ENCODE results near the gene ADAM12. TPM values are rescaled to one million over a fixed set of nuclear protein-coding genes. Genes with fewer than 3 reads are reported as not detected.

The ADAM12 gene
- total and polyA plus RNA-seq, 4 donors, result 0.03 to 0.33 (median 0.19) TPM

DNA sequence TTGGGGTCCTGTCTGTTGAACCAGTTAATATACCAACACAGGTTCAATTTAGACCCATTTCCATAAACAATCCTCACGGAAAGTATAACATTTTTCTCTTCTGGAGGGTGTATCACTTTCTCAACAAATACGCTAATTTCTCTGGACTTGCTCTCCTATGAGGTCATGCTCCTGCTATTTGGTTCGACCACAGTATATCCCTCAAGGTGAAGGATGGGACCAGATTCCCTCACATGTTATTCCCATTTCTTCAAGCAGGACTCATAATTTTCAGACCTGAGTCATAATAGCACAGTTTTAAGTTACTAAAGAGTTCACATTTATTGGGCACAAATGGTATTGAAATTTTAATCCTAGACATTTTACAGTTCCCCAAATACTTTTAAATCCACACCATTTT, 57.2 kb downstream of the ADAM12 start:
- Histone ChIP-seq H3K4me1 (ENCODE audit: control insufficient read depth in 4 of 4, insufficient read depth in 4 of 4, low read length in 3 of 4) (no peaks in the 10 kb centered on the region), H3K36me3 (ENCODE audit: control insufficient read depth in 4 of 4, insufficient read depth in 3 of 4, low read depth in 1 of 4, low read length in 3 of 4) (no peaks in the 10 kb centered on the region), H3K27ac (ENCODE audit: low read depth in 1 of 2, low read length in 2 of 2) (no peak overlapping the region), H3K9ac (ENCODE audit: low read depth in 1 of 2, low read length in 2 of 2) (no peak overlapping the region), H3K9me3 (ENCODE audit: control insufficient read depth in 4 of 4, low read length in 3 of 4) (no peaks in the 10 kb centered on the region), H3K27me3 (ENCODE audit: control insufficient read depth in 4 of 4, insufficient read depth in 4 of 4, low read length in 3 of 4) (peaks cover 0 to 3% (median 0%) of the 10 kb centered on the region in 4 donors), H3K4me3 (ENCODE audit: low read depth in 1 of 3, low read length in 3 of 3) (no peak overlapping the region)
- DNase-seq (ENCODE audit: low spot score), result no peak
- no peak for TF ChIP-seq NR2F2 (IDR thresholded peaks at IDR 0.05)
- TF ChIP-seq RAD21 (IDR thresholded peaks at IDR 0.05), result no peak
- no peak for TF ChIP-seq SP1 (IDR thresholded peaks at IDR 0.05)
- TF ChIP-seq FOXA1 (IDR thresholded peaks at IDR 0.05), result no peak
- TF ChIP-seq, protein P1, sequence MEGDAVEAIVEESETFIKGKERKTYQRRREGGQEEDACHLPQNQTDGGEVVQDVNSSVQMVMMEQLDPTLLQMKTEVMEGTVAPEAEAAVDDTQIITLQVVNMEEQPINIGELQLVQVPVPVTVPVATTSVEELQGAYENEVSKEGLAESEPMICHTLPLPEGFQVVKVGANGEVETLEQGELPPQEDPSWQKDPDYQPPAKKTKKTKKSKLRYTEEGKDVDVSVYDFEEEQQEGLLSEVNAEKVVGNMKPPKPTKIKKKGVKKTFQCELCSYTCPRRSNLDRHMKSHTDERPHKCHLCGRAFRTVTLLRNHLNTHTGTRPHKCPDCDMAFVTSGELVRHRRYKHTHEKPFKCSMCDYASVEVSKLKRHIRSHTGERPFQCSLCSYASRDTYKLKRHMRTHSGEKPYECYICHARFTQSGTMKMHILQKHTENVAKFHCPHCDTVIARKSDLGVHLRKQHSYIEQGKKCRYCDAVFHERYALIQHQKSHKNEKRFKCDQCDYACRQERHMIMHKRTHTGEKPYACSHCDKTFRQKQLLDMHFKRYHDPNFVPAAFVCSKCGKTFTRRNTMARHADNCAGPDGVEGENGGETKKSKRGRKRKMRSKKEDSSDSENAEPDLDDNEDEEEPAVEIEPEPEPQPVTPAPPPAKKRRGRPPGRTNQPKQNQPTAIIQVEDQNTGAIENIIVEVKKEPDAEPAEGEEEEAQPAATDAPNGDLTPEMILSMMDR (IDR thresholded peaks at IDR 0.05; ENCODE audit: low read depth, low read length, missing input control), result no peak
- TF ChIP-seq ATF3 (IDR thresholded peaks at IDR 0.05), result no peak
- TF ChIP-seq FOXA2 (IDR thresholded peaks at IDR 0.05), result no peak
- no peak for TF ChIP-seq TAF1 (conservative IDR thresholded peaks at IDR 0.05)
- no peak for TF ChIP-seq YY1 (IDR thresholded peaks at IDR 0.05)
- TF ChIP-seq, protein P2, sequence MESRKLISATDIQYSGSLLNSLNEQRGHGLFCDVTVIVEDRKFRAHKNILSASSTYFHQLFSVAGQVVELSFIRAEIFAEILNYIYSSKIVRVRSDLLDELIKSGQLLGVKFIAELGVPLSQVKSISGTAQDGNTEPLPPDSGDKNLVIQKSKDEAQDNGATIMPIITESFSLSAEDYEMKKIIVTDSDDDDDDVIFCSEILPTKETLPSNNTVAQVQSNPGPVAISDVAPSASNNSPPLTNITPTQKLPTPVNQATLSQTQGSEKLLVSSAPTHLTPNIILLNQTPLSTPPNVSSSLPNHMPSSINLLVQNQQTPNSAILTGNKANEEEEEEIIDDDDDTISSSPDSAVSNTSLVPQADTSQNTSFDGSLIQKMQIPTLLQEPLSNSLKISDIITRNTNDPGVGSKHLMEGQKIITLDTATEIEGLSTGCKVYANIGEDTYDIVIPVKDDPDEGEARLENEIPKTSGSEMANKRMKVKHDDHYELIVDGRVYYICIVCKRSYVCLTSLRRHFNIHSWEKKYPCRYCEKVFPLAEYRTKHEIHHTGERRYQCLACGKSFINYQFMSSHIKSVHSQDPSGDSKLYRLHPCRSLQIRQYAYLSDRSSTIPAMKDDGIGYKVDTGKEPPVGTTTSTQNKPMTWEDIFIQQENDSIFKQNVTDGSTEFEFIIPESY (IDR thresholded peaks at IDR 0.05), result no peak
- TF ChIP-seq MAX (IDR thresholded peaks at IDR 0.05), result no peak
- no peak for TF ChIP-seq RXRA (IDR thresholded peaks at IDR 0.05)
- no peak for TF ChIP-seq REST (IDR thresholded peaks at IDR 0.05)
- no peak for TF ChIP-seq EGR1 (IDR thresholded peaks at IDR 0.05; ENCODE audit: low read depth in 2 of 2)
- TF ChIP-seq JUND (IDR thresholded peaks at IDR 0.05), result no peak
- no peak for TF ChIP-seq GABPA (IDR thresholded peaks at IDR 0.05 in 1 of 2, conservative IDR thresholded peaks at IDR 0.05 in 1 of 2)
- no peak for TF ChIP-seq HNF4A (conservative IDR thresholded peaks at IDR 0.05)
- TF ChIP-seq HNF4G (IDR thresholded peaks at IDR 0.05), result no peak
- WGBS, result 75% methylated on average over 3 of the region's 3 CpGs

Measured in liver (tissue), 9 donors.